ENCODE data around the gene FAM120A. TPM values are rescaled to one million over a fixed set of nuclear protein-coding genes. Genes with fewer than 3 reads are reported as not detected.

Gene FAM120A
- total RNA-seq, 2 donors from 2014 or later: 38.3 to 46.1 TPM

DNA sequence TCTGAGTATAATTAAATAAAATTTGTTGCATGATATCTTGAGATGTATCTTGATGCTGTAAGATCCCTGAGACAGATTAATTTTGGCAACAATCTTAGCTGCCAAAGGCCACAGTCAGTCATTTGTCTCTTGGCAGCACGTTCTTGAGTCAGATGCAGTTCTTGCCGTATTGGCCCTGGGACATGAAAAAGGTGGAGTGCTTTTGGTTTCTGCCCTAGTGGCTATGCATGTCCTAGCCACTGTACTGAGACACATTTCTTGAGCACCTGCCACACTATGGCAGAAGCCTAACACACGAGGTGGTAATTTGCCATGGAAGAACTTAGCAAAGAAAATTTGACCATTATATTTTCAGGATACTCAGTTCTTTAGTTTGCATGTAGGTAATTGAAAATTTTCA lies 79.9 kb downstream of the FAM120A start:
- H3K27ac Mint-ChIP-seq: no peak overlapping the region
- Histone ChIP-seq H3K9me3 (ENCODE audit: control insufficient read depth, low read length) (no peaks in the 10 kb centered on the region), H3K27me3 (ENCODE audit: control insufficient read depth, insufficient read depth, low read length, poor library complexity, severe bottlenecking) (no peaks in the 10 kb centered on the region), H3K4me3 (ENCODE audit: low read length) (no peak overlapping the region), H3K27ac (ENCODE audit: low read depth, low read length) (no peak overlapping the region), H3K36me3 (ENCODE audit: control insufficient read depth, insufficient read depth, low read length) (peaks cover 81% of the 10 kb centered on the region), H3K9ac (ENCODE audit: extremely low read depth, low read length, poor library complexity, severe bottlenecking) (no peak overlapping the region), H3K4me1 (ENCODE audit: control insufficient read depth, insufficient read depth, low read length) (no peaks in the 10 kb centered on the region)
- no peaks in the 10 kb centered on the region for H3K27me3 Mint-ChIP-seq (ENCODE audit: insufficient read depth)
- peaks cover 61% of the 10 kb centered on the region for H3K36me3 Mint-ChIP-seq (ENCODE audit: low read depth)
- DNase-seq: no peak
- H3K4me1 Mint-ChIP-seq: no peaks in the 10 kb centered on the region
- WGBS, 2 experiments (ENCODE audit: insufficient coverage in 1 of 2, insufficient read length in 1 of 2): 90 to 94% methylated on average over 2 to 3 of the region's 3 CpGs
- H3K9me3 Mint-ChIP-seq: no peaks in the 10 kb centered on the region
- TF ChIP-seq, protein P1, sequence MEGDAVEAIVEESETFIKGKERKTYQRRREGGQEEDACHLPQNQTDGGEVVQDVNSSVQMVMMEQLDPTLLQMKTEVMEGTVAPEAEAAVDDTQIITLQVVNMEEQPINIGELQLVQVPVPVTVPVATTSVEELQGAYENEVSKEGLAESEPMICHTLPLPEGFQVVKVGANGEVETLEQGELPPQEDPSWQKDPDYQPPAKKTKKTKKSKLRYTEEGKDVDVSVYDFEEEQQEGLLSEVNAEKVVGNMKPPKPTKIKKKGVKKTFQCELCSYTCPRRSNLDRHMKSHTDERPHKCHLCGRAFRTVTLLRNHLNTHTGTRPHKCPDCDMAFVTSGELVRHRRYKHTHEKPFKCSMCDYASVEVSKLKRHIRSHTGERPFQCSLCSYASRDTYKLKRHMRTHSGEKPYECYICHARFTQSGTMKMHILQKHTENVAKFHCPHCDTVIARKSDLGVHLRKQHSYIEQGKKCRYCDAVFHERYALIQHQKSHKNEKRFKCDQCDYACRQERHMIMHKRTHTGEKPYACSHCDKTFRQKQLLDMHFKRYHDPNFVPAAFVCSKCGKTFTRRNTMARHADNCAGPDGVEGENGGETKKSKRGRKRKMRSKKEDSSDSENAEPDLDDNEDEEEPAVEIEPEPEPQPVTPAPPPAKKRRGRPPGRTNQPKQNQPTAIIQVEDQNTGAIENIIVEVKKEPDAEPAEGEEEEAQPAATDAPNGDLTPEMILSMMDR (conservative IDR thresholded peaks at IDR 0.05): peak; percentile 59
- no peak overlapping the region for H3K4me3 Mint-ChIP-seq

DNA sequence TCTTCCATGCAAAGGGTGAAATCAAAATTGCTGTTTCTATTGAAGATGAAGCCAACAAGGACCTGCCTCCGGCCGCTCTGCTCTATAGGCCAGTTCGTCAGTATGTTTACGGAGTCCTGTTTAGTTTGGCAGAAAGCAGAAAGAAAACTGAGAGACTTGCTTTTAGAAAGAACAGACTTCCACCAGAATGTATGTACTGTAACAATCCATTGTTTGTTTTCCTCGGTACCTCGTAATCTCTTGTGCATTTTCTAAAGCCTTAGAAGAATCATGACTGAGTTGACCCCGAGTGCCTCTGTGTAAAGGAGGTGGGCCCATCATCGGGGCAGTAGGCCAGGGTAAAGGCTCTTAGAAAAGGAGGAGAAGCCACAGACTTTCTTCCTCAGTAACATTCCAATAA lies 80.7 kb downstream of the FAM120A start:
- no peaks in the 10 kb centered on the region for H3K27me3 Mint-ChIP-seq (ENCODE audit: insufficient read depth)
- no peaks in the 10 kb centered on the region for H3K4me1 Mint-ChIP-seq
- H3K36me3 Mint-ChIP-seq (ENCODE audit: low read depth): peaks cover 60% of the 10 kb centered on the region
- H3K9ac ChIP-seq (ENCODE audit: extremely low read depth, low read length, poor library complexity, severe bottlenecking): no peak overlapping the region
- no peak overlapping the region for H3K27ac Mint-ChIP-seq
- peaks cover 80% of the 10 kb centered on the region for H3K36me3 ChIP-seq (ENCODE audit: control insufficient read depth, insufficient read depth, low read length)
- H3K4me1 ChIP-seq (ENCODE audit: control insufficient read depth, insufficient read depth, low read length): no peaks in the 10 kb centered on the region
- TF ChIP-seq, protein P1 (conservative IDR thresholded peaks at IDR 0.05): no peak
- no peak overlapping the region for H3K27ac ChIP-seq (ENCODE audit: low read depth, low read length)
- no peaks in the 10 kb centered on the region for H3K9me3 Mint-ChIP-seq
- no peak overlapping the region for H3K4me3 Mint-ChIP-seq
- DNase-seq: no peak
- H3K27me3 ChIP-seq (ENCODE audit: control insufficient read depth, insufficient read depth, low read length, poor library complexity, severe bottlenecking): no peaks in the 10 kb centered on the region
- no peak overlapping the region for H3K4me3 ChIP-seq (ENCODE audit: low read length)
- H3K9me3 ChIP-seq (ENCODE audit: control insufficient read depth, low read length): no peaks in the 10 kb centered on the region
- 97 to 98% methylated on average over 5 to 8 of the region's 8 CpGs for WGBS, 2 experiments (ENCODE audit: insufficient coverage in 1 of 2, insufficient read length in 1 of 2)

DNA sequence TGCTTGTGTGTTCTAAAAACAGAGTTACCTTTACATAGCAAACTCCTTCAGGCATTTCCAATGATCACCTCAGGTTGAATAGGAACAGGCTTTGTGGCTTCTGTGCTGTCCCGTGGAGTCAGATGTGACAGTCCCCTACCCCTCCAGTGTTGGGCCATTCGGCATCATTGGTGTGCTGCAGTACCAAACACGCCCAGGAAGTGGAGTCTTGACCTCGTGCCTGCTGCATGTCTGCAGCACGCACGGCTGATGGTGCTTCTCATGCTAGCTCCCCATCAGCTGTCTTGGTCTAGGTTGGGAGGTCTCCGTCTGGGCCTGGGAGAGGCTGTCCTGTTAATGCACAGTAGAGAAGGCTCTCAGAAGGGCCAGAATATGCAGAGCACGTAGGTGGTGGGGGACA lies 82.4 kb downstream of the FAM120A start:
- Histone ChIP-seq H3K27ac (ENCODE audit: low read depth, low read length) (no peak overlapping the region), H3K4me3 (ENCODE audit: low read length) (no peak overlapping the region), H3K36me3 (ENCODE audit: control insufficient read depth, insufficient read depth, low read length) (peaks cover 80% of the 10 kb centered on the region), H3K27me3 (ENCODE audit: control insufficient read depth, insufficient read depth, low read length, poor library complexity, severe bottlenecking) (no peaks in the 10 kb centered on the region), H3K9ac (ENCODE audit: extremely low read depth, low read length, poor library complexity, severe bottlenecking) (no peak overlapping the region), H3K4me1 (ENCODE audit: control insufficient read depth, insufficient read depth, low read length) (no peaks in the 10 kb centered on the region), H3K9me3 (ENCODE audit: control insufficient read depth, low read length) (no peaks in the 10 kb centered on the region)
- peaks cover 59% of the 10 kb centered on the region for H3K36me3 Mint-ChIP-seq (ENCODE audit: low read depth)
- no peak overlapping the region for H3K4me3 Mint-ChIP-seq
- H3K27ac Mint-ChIP-seq: no peak overlapping the region
- no peaks in the 10 kb centered on the region for H3K4me1 Mint-ChIP-seq
- no peaks in the 10 kb centered on the region for H3K27me3 Mint-ChIP-seq (ENCODE audit: insufficient read depth)
- no peaks in the 10 kb centered on the region for H3K9me3 Mint-ChIP-seq
- TF ChIP-seq, protein P1 (conservative IDR thresholded peaks at IDR 0.05): peak; percentile 54
- DNase-seq: peak; percentile 71
- 85 to 88% methylated on average over 5 to 8 of the region's 8 CpGs for WGBS, 2 experiments (ENCODE audit: insufficient coverage in 1 of 2, insufficient read length in 1 of 2)

All from endodermal cell (in vitro differentiated cells).